GM12891 (cell line): ENCODE data around the gene SHC3.

Experiments used
- POLR2A ChIP-seq: IDR thresholded peaks from 2 replicates; pipeline ENCODE4 v1.6.1; 2011; ENCODE audit warnings: low read depth, low read length, control low read depth
- POLR2AphosphoS5 ChIP-seq: IDR thresholded peaks from 2 replicates; pipeline ENCODE4 v1.6.1; 2011; ENCODE audit warnings: low read depth, low read length, control low read depth
- POU2F2 ChIP-seq: IDR thresholded peaks from 2 replicates; pipeline ENCODE4 v1.6.1; 2011; ENCODE audit warnings: low read depth, mild to moderate bottlenecking, control low read depth, low read length, moderate library complexity
- SPI1 ChIP-seq: IDR thresholded peaks from 2 replicates; pipeline ENCODE4 v1.6.1; 2011; ENCODE audit warnings: low read depth, low read length, control low read depth
- TAF1 ChIP-seq: IDR thresholded peaks from 2 replicates; pipeline ENCODE4 v1.6.1; 2011; ENCODE audit warnings: low read depth, low read length, control low read depth

DNA sequence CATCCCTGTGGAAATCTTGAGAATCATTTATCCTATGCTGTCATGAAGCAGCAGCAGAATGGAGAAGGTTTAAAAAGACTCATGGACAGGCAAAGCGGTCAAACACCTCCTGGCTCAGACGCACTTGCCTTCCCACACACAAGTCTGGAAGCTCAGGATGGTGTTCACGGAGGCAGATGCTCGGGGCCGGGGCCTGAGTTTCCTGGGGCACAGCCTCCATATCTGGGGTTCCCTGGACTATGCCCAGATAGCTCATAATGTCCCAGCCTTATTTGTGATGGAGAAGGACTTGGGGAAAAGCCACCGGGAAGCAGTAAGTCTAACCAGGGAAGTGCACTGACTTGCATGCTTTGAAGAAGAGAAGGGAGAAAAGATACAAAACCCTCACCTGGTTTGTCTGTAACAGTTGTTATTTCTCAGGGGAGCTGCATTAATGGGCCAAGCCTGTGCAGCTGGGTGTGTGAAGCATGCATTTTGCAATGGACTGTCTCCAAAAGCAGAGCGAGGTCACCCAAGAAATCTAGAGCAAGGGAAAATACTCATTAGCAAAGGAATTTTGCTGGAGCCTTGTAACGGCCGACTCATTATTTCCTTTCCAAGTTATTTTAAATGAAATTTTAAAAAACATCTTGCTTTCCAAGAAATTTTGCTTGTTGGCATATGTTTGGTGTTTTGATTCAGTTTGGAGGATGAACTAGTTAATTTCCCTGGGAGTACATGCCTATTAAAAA is 184.0 kb downstream of the SHC3 start:
- TF ChIP-seq POLR2AphosphoS5 (no peak), POLR2A (no peak), TAF1 (no peak), POU2F2 (no peak), SPI1 (no peak)
